Esophagus squamous epithelium (tissue), 5 donors: ENCODE results near the gene SYT17. TPM values are rescaled to one million over a fixed set of nuclear protein-coding genes. Genes with fewer than 3 reads are reported as not detected.

Experiments
- DNase-seq: peaks from one replicate; lab custom pipeline; 2025; lab: John Stamatoyannopoulos, UW
- H3K27ac ChIP-seq, 4 donors: fragments of 200-600 bp; sonication (generic); one replicate each; pipeline ENCODE4 v1.5.1; 2016 to 2019; ENCODE audit warnings: mild to moderate bottlenecking in 1 of 4
- H3K27me3 ChIP-seq, 4 donors: fragments of 200-600 bp; sonication (generic); 1 replicate in 3 of 4; 2 replicates in 1 of 4; pipeline versions ENCODE4 v1.5.1 to v1.6.0; 2017 to 2021; ENCODE audit warnings: antibody characterized with exemption in 1 of 4
- H3K36me3 ChIP-seq, 3 donors: fragments of 200-600 bp; sonication (generic); one replicate each; pipeline ENCODE4 v1.5.1; 2016 to 2019
- H3K4me1 ChIP-seq, 3 donors: fragments of 200-600 bp; sonication (generic); one replicate each; pipeline ENCODE4 v1.5.1; 2017 to 2019
- H3K4me3 ChIP-seq, 4 donors: fragments of 200-600 bp; sonication (generic); 1 replicate in 3 of 4; 2 replicates in 1 of 4; pipeline ENCODE4 v1.5.1; 2016 to 2019; ENCODE audit warnings: mild to moderate bottlenecking in 2 of 4, moderate library complexity in 1 of 4
- H3K9me3 ChIP-seq, 3 donors: fragments of 200-600 bp; sonication (generic); one replicate each; pipeline ENCODE4 v1.5.1; 2016 to 2019
- POLR2A ChIP-seq, 4 donors: fragments of 450-650 bp; IDR thresholded peaks; one replicate each; pipeline ENCODE4 v1.6.1; 2017; ENCODE audit warnings: antibody characterized with exemption in 4 of 4, mild to moderate bottlenecking in 4 of 4, moderate library complexity in 3 of 4
- WGBS, 2 donors: methylation state at CpG; one replicate each; pipeline ENCODE4 v1.1.5; 2018; 5-methylcytosine and 5-hydroxymethylcytosine counted together
- intact Hi-C: fragments of 100-400 bp; cut with DNase I; formaldehyde crosslinking; loops from one replicate; pipeline ENCODE4 v1.15.0; 2022
- total RNA-seq, 4 donors: library from RNA; depleted of rRNA; stranded (reverse); fragments of >200 nt; gene quantifications; one replicate each; pipeline ENCODE4 v1.1.0, GENCODE V29; 2016
- TF ChIP-seq, protein P1 (sequence below), 6 experiments: fragments of 450-650 bp in 4 of 6; fragments of 200-600 bp in 2 of 6; sonication (generic) in 2 of 6; IDR thresholded peaks; one replicate each; pipeline ENCODE4 v1.5.1; 2016 to 2019; ENCODE audit warnings: antibody characterized with exemption in 6 of 6, mild to moderate bottlenecking in 4 of 6, moderate library complexity in 4 of 6
- donor health status: DM: yes; HTN: yes; CAD: no.

Gene SYT17
- total RNA-seq, 4 donors from 2014 or later, result 0.88 to 7.6 (median 4.7) TPM

DNA sequence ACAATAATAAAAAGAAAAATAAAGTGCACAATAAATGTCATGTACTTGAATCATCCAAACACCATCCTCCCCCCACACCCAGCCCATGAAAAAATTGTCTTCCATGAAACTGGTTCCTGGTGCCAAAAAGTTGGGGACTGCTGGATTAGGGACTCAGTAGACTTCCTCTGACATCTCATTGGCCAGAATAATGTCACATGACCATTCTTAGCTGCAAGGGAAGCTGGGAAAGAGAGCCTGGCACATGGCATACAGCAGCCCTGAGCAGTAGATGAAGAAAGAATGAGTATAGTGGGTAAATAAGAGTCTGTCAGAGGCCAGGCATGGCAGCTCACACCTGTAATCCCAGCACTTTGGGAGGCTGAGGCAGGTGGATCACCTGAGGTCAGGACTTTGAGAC lies 41.7 kb upstream of the SYT17 start:
- no peak for DNase-seq
- Histone ChIP-seq H3K27me3 (no peaks in the 10 kb centered on the region), H3K4me1 (peaks cover 16 to 67% (median 40%) of the 10 kb centered on the region in 3 donors), H3K9me3 (peaks cover 0 to 5% (median 0%) of the 10 kb centered on the region in 3 donors), H3K4me3 (no peak overlapping the region), H3K36me3 (no peaks in the 10 kb centered on the region), H3K27ac (no peak overlapping the region)
- intact Hi-C loops, result no loop called here
- TF ChIP-seq, protein P1, sequence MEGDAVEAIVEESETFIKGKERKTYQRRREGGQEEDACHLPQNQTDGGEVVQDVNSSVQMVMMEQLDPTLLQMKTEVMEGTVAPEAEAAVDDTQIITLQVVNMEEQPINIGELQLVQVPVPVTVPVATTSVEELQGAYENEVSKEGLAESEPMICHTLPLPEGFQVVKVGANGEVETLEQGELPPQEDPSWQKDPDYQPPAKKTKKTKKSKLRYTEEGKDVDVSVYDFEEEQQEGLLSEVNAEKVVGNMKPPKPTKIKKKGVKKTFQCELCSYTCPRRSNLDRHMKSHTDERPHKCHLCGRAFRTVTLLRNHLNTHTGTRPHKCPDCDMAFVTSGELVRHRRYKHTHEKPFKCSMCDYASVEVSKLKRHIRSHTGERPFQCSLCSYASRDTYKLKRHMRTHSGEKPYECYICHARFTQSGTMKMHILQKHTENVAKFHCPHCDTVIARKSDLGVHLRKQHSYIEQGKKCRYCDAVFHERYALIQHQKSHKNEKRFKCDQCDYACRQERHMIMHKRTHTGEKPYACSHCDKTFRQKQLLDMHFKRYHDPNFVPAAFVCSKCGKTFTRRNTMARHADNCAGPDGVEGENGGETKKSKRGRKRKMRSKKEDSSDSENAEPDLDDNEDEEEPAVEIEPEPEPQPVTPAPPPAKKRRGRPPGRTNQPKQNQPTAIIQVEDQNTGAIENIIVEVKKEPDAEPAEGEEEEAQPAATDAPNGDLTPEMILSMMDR (IDR thresholded peaks at IDR 0.05), result no peak
- no peak for TF ChIP-seq POLR2A (IDR thresholded peaks at IDR 0.05)

DNA sequence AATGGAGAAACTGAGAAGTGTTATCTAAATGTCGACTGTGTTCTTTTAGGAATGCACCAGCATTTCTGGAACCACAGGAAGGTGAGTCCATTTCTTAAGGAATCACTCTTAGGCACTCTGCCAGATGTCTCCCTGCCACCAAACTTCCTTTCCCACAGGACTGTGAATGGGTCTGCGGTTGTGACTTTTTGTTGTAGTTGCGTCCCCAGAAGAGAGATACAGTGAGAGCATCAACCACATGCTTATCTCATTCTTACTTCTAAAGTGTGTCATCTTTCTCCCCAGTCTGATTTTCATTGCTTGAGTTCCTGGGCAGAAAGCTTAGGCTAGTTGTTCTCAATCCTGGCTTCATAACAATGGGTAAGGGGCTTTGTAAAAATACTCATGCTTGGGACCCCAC lies 40.8 kb upstream of the SYT17 start:
- 72 to 77% methylated on average over 2 to 3 of the region's 3 CpGs for WGBS, 2 donors
- intact Hi-C loops, result no loop called here
- TF ChIP-seq POLR2A (IDR thresholded peaks at IDR 0.05), result no peak
- TF ChIP-seq, protein P1 (IDR thresholded peaks at IDR 0.05), result no peak
- Histone ChIP-seq H3K4me3 (no peak overlapping the region), H3K36me3 (no peaks in the 10 kb centered on the region), H3K27me3 (no peaks in the 10 kb centered on the region), H3K27ac (no peak overlapping the region), H3K4me1 (peaks cover 16 to 67% (median 43%) of the 10 kb centered on the region in 3 donors), H3K9me3 (peaks cover 0 to 5% (median 0%) of the 10 kb centered on the region in 3 donors)
- DNase-seq, result no peak

DNA sequence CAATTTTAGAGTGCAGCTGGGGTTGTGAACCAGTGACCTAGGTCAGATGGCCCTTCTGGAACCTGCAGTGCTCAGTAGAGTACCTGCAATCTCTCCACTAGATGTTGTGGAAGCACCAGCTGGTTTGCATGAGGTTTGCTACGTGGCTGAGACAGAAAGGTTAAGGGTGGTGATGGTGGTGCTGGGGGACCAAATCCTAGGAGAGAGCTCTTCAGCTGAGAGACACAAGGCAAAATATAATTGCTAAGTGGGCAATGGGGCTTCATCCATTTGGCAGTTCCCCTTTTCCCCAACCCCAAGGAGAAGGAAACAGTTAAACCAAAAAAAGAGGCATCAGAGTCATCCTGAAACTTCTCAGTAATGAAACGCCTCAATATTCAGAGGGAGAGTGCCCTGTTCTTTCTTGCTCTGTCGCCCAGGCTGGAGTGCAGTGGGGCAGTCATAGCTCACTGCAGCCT lies 40.3 kb upstream of the SYT17 start:
- no peaks in the 10 kb centered on the region for H3K36me3 ChIP-seq
- 49 to 77% methylated on average over 3 of the region's 3 CpGs for WGBS, 2 donors
- intact Hi-C loops, result no loop called here
- H3K27ac ChIP-seq, result no peak overlapping the region
- TF ChIP-seq, protein P1 (IDR thresholded peaks at IDR 0.05), result no peak
- TF ChIP-seq POLR2A (IDR thresholded peaks at IDR 0.05), result no peak
- no peak overlapping the region for H3K4me3 ChIP-seq
- H3K9me3 ChIP-seq, result peaks cover 0 to 5% (median 0%) of the 10 kb centered on the region in 3 donors
- no peak for DNase-seq
- no peaks in the 10 kb centered on the region for H3K27me3 ChIP-seq
- H3K4me1 ChIP-seq, result peaks cover 21 to 67% (median 43%) of the 10 kb centered on the region in 3 donors

DNA sequence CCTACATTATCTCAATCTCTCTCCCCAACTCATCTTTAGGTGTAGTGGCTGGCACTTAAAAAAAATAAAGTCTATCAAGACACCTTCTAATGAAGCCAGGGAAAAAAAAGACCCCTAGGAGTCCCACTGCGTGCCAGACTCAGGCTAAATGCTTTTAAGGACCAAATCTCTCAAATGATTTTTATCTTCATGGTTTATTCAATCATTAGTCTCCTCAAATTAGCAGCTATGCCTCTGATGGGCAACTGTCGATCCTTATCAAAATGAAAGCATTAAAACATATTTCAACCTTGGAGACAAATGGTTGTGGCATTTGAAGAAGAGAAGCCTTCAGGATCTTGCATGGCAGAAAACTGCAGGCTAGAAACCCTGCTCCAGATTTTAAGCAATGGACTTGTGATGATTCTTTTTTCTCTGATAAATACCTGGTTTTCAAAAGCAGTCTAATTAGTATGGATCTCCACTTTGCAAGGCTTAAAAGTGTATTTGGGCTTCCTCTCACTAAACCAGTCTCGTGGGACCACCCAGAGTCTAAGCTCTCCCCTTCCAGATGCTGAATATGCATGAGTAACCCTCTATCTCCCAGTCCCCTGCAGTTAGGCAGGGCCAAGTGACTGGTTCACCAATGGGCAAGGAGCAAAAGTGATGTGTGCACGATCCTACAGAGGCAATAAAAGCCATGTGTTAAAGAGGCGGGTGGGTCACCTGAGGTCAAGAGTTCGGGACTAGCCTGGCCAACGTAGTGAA lies 39.4 kb upstream of the SYT17 start:
- intact Hi-C loops, result no loop called here
- peaks cover 27 to 67% (median 41%) of the 10 kb centered on the region in 3 donors for H3K4me1 ChIP-seq
- H3K36me3 ChIP-seq, result no peaks in the 10 kb centered on the region
- no peaks in the 10 kb centered on the region for H3K27me3 ChIP-seq
- H3K27ac ChIP-seq, result no peak overlapping the region
- 85% methylated on average over 4 to 7 of the region's 7 CpGs for WGBS, 2 donors
- no peak overlapping the region for H3K4me3 ChIP-seq
- no peak for DNase-seq
- TF ChIP-seq POLR2A (IDR thresholded peaks at IDR 0.05), result no peak
- TF ChIP-seq, protein P1 (IDR thresholded peaks at IDR 0.05), result no peak
- H3K9me3 ChIP-seq, result peaks cover 0 to 5% (median 0%) of the 10 kb centered on the region in 3 donors

DNA sequence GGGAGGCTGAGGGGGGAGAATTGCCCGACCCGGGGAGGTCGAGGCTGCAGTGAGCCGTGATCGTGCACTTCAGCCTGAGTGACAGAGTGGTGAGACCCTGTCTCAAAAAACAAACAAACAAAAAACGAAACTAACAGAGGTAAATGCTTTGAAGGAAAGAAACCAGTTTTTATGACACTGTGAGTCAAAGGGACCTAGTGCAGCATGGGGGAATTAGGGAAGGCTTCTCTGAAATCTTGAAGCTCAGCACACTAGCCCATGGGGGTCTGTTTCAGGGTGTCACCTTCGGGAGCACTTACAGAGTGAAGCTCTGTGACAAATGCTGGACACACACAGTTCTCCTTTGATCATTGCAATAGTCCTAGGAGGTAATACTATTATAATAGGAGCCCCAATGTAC lies 37.7 kb upstream of the SYT17 start:
- Histone ChIP-seq H3K4me3 (no peak overlapping the region), H3K36me3 (no peaks in the 10 kb centered on the region), H3K27ac (peak overlapping the region; percentile 59 to 85 (median 76)), H3K4me1 (peaks cover 33 to 72% (median 40%) of the 10 kb centered on the region in 3 donors), H3K27me3 (no peaks in the 10 kb centered on the region), H3K9me3 (peaks cover 0 to 5% (median 0%) of the 10 kb centered on the region in 3 donors)
- 65 to 83% methylated on average over 7 of the region's 7 CpGs for WGBS, 2 donors
- intact Hi-C loops, result no loop called here
- TF ChIP-seq, protein P1 (IDR thresholded peaks at IDR 0.05), result no peak
- TF ChIP-seq POLR2A (IDR thresholded peaks at IDR 0.05), result no peak
- DNase-seq, result no peak
